SK-N-SH (cell line): ENCODE measurements around the gene CDC34. TPM values are rescaled to one million over a fixed set of nuclear protein-coding genes. Genes with fewer than 3 reads are reported as not detected.

Experiments
- CTCF ChIA-PET: fragments of 300-600, 350-600 bp; formaldehyde crosslinking; extraction: SDS; loops from one replicate; lab custom pipeline; 2021; lab: Yijun Ruan, JAX
- POLR2A ChIA-PET: fragments of 350-600 bp; sonication (Branson Sonifier 250); formaldehyde crosslinking; extraction: SDS; loops from one replicate; lab custom pipeline; 2020; ENCODE audit warnings: antibody characterized with exemption, inconsistent platforms; lab: Yijun Ruan, JAX
- DNase-seq: peaks from one replicate; pipeline ENCODE4 v3.0.0; 2012
- H2AFZ ChIP-seq: fragments of 200-600 bp; sonication (generic); 2 replicates; pipeline ENCODE4 v1.8.1; 2016; ENCODE audit warnings: antibody characterized with exemption, mild to moderate bottlenecking, low read depth
- H3F3A ChIP-seq: fragments of 200-600 bp; sonication (generic); replicated peaks from 2 replicates; pipeline ENCODE3; 2016; ENCODE audit warnings: antibody characterized with exemption, mild to moderate bottlenecking; ENCODE audit not compliant: insufficient read depth
- H3K27ac ChIP-seq, 2 experiments: fragments of 200-500 bp in 1 of 2; fragments of 200-600 bp in 1 of 2; sonication (Bioruptor generic) in 1 of 2; sonication (generic), shearing (Covaris generic) in 1 of 2; 2 replicates each; pipeline versions ENCODE4 v1.5.1 to v1.6.1; 2014 to 2016; ENCODE audit warnings: low read depth in 2 of 2, inconsistent platforms in 1 of 2, low read length in 1 of 2, mild to moderate bottlenecking in 1 of 2, mixed read lengths in 1 of 2
- H3K27me3 ChIP-seq: fragments of 200-600 bp; sonication (generic), shearing (Covaris generic); 2 replicates; pipeline ENCODE4 v1.6.1; 2016; ENCODE audit warnings: mixed run types; ENCODE audit not compliant: insufficient read depth
- H3K36me3 ChIP-seq, 2 experiments: fragments of 200-500 bp in 1 of 2; fragments of 200-600 bp in 1 of 2; sonication (Bioruptor generic) in 1 of 2; sonication (generic) in 1 of 2; replicated peaks in 1 of 2; 2 replicates each; pipeline versions ENCODE3 to v1.5.1; 2014 to 2016; ENCODE audit warnings: low read length in 1 of 2, mild to moderate bottlenecking in 1 of 2; ENCODE audit not compliant: insufficient read depth in 2 of 2, control insufficient read depth in 1 of 2
- H3K4me1 ChIP-seq, 2 experiments: fragments of 200-500 bp in 1 of 2; fragments of 200-600 bp in 1 of 2; sonication (Bioruptor generic) in 1 of 2; sonication (generic), shearing (Covaris generic) in 1 of 2; 2 replicates each; pipeline versions ENCODE4 v1.5.1 to v1.6.1; 2014 to 2016; ENCODE audit warnings: low read depth in 1 of 2, low read length in 1 of 2, mixed run types in 1 of 2; ENCODE audit not compliant: insufficient read depth in 2 of 2, control insufficient read depth in 1 of 2
- H3K4me2 ChIP-seq: fragments of 200-600 bp; sonication (generic), shearing (Covaris generic); 2 replicates; pipeline ENCODE4 v1.6.1; 2017; ENCODE audit warnings: mixed run types
- H3K4me3 ChIP-seq, 2 experiments: fragments of 200-500 bp in 1 of 2; fragments of 200-600 bp in 1 of 2; sonication (Bioruptor generic) in 1 of 2; sonication (generic), shearing (Covaris generic) in 1 of 2; 2 replicates each; pipeline versions ENCODE4 v1.5.1 to v1.8.1; 2014 to 2016; ENCODE audit warnings: low read depth in 2 of 2, inconsistent platforms in 1 of 2, low read length in 1 of 2, mild to moderate bottlenecking in 1 of 2, mixed read lengths in 1 of 2, moderate library complexity in 1 of 2
- H3K79me2 ChIP-seq: fragments of 200-600 bp; sonication (generic); 2 replicates; pipeline ENCODE4 v1.8.1; 2017; ENCODE audit warnings: mild to moderate bottlenecking; ENCODE audit not compliant: insufficient read depth
- H3K9ac ChIP-seq: fragments of 200-600 bp; sonication (generic); 2 replicates; pipeline ENCODE4 v1.6.1; 2017; ENCODE audit warnings: mixed run types
- H3K9me2 ChIP-seq: fragments of 200-600 bp; sonication (generic); 2 replicates; pipeline ENCODE4 v1.6.1; 2017; ENCODE audit warnings: mixed run types
- H3K9me3 ChIP-seq: fragments of 200-600 bp; sonication (generic); 2 replicates; pipeline ENCODE4 v1.6.1; 2017; ENCODE audit warnings: mixed run types, mild to moderate bottlenecking, moderate library complexity
- H4K20me1 ChIP-seq: fragments of 200-600 bp; sonication (generic); 2 replicates; pipeline ENCODE4 v1.6.1; 2017; ENCODE audit warnings: mild to moderate bottlenecking, mixed run types; ENCODE audit not compliant: insufficient read depth
- ELF1 ChIP-seq: IDR thresholded peaks from 2 replicates; pipeline ENCODE4 v1.4.0; 2012
- EZH2phosphoT487 ChIP-seq: fragments of 200-600 bp; sonication (generic); IDR thresholded peaks from 2 replicates; pipeline ENCODE4 v1.6.1; 2017; ENCODE audit warnings: low read depth, mixed run types, mild to moderate bottlenecking, antibody characterized with exemption, moderate library complexity, borderline replicate concordance
- FOSL2 ChIP-seq: IDR thresholded peaks from 2 replicates; pipeline ENCODE4 v1.4.0; 2012; ENCODE audit warnings: low read depth, mild to moderate bottlenecking, moderate library complexity, borderline replicate concordance
- GABPA ChIP-seq: IDR thresholded peaks from 2 replicates; pipeline ENCODE4 v1.4.0; 2012; ENCODE audit warnings: low read depth, mild to moderate bottlenecking
- JUND ChIP-seq: IDR thresholded peaks from 2 replicates; pipeline ENCODE4 v1.4.0; 2012
- MXI1 ChIP-seq: IDR thresholded peaks from 2 replicates; pipeline ENCODE4 v1.6.1; 2012; ENCODE audit warnings: mild to moderate bottlenecking, low read depth, low read length, improper control_type of control experiment
- NFIC ChIP-seq: IDR thresholded peaks from 2 replicates; pipeline ENCODE4 v1.4.0; 2012; ENCODE audit warnings: borderline replicate concordance
- NRF1 ChIP-seq: IDR thresholded peaks from 2 replicates; pipeline ENCODE4 v1.6.1; 2012; ENCODE audit warnings: low read depth, mild to moderate bottlenecking, low read length
- POLR2AphosphoS5 ChIP-seq: IDR thresholded peaks from 2 replicates; pipeline ENCODE4 v1.6.1; 2012; ENCODE audit warnings: low read depth, low read length
- RAD21 ChIP-seq: IDR thresholded peaks from 2 replicates; pipeline ENCODE4 v1.6.1; 2012; ENCODE audit warnings: mild to moderate bottlenecking, low read length
- RCOR1 ChIP-seq: fragments of 150-350 bp; IDR thresholded peaks from 2 replicates; pipeline ENCODE4 v1.6.1; 2017; ENCODE audit warnings: antibody characterized with exemption, low read length
- RFX5 ChIP-seq: IDR thresholded peaks from 2 replicates; pipeline ENCODE4 v1.6.1; 2012; ENCODE audit warnings: mild to moderate bottlenecking, improper control_type of control experiment, low read length
- SIN3A ChIP-seq: IDR thresholded peaks from 2 replicates; pipeline ENCODE4 v1.6.1; 2012; ENCODE audit warnings: low read depth, mild to moderate bottlenecking, low read length, moderate library complexity, borderline replicate concordance
- SMC3 ChIP-seq: IDR thresholded peaks from 2 replicates; pipeline ENCODE4 v1.6.1; 2012; ENCODE audit warnings: low read depth, low read length, improper control_type of control experiment
- TAF1 ChIP-seq: IDR thresholded peaks from 2 replicates; pipeline ENCODE4 v1.6.1; 2012; ENCODE audit warnings: low read depth, mild to moderate bottlenecking, low read length, moderate library complexity, borderline replicate concordance
- WGBS: methylation state at CpG from one replicate; pipeline ENCODE4 v1.1.6; 2017; ENCODE audit warnings: low lambda C conversion rate; 5-methylcytosine and 5-hydroxymethylcytosine counted together
- polyA plus RNA-seq, 3 experiments: library from polyadenylated mRNA; depleted of rRNA; stranded (reverse); fragments of >200 nt; gene quantifications; 2 replicates each; pipeline ENCODE4 v1.2.3, GENCODE V29; 2012
- TF ChIP-seq, protein P1 (sequence below): IDR thresholded peaks from 2 replicates; pipeline ENCODE4 v1.4.0; 2012; ENCODE audit warnings: low read depth
- TF ChIP-seq, protein P2 (sequence below): fragments of 150-350 bp; IDR thresholded peaks from 2 replicates; pipeline ENCODE4 v1.6.1; 2016; ENCODE audit warnings: mild to moderate bottlenecking, low read depth, low read length
- TF ChIP-seq, protein P3 (sequence below): IDR thresholded peaks from 2 replicates; pipeline ENCODE4; 2012

CDC34 gene
- polyA plus RNA-seq, 1 of the 3 experiments (the other 2 are of a cell fraction), result 96.7 TPM

DNA sequence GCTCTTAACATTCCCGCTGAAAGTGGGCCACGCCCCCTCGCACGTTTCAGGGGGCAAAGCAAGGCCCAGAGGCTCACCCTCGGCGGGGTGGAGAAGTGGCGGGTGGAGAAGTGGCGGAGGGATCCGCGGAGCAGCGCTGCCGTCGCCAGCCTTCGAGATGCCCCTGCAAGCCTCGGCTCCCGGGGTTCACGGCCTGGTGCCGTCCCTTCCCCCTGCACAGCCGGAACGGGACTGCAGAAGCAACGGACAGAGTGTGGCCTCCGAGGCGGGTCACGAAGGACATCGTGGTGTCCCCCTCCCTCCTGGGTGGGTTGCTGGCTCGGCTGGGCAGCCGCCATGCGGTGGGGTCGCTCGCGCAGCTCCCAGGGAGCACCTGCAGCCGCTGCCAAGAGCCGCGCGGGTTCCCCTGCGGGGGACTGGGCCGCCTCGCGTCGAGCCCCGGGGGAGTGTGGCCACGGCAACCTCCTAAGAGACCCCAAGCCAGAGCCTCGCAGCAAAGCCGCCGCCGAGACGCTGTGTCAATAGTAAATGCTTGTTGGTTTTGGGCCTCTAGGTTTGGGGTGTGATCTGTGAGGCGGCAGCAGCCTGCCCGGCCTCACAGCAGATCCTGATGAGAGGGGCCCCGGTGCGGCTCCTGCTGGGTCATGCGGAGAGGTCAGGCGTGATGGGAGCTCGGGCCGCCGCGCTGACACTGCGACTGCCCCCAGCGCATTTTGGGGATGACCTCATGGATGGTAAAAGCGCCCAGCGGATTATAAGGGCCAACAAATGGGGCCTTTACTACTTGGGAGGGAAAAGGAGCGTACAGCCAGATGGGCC is 18.8 kb upstream of the CDC34 start:
- H3F3A ChIP-seq, result peaks cover 5% of the 10 kb centered on the region
- ChIA-PET CTCF (no interaction called here), POLR2A (no interaction called here)
- no peak overlapping the region for H3K4me3 ChIP-seq
- H3K9ac ChIP-seq, result no peak overlapping the region
- H3K27me3 ChIP-seq, result no peaks in the 10 kb centered on the region
- H3K4me1 ChIP-seq, result peaks cover 0 to 9% of the 10 kb centered on the region in 2 experiments; a peak in 1 of 4 replicates
- H3K9me3 ChIP-seq, result no peaks in the 10 kb centered on the region
- H3K4me2 ChIP-seq, result no peak overlapping the region
- H3K79me2 ChIP-seq, result peaks cover 18% of the 10 kb centered on the region
- no peak overlapping the region for H3K27ac ChIP-seq
- 93% methylated on average over 44 of the region's 62 CpGs for WGBS
- no peak overlapping the region for H2AFZ ChIP-seq
- peaks cover 5% of the 10 kb centered on the region; the same call in 1 of the 2 replicates for H4K20me1 ChIP-seq
- DNase-seq, result no peak
- H3K9me2 ChIP-seq, result no peaks in the 10 kb centered on the region
- H3K36me3 ChIP-seq, result peaks cover 0 to 5% of the 10 kb centered on the region in 2 experiments
- TF ChIP-seq ELF1 (no peak), MXI1 (no peak), NFIC (no peak), RAD21 (no peak)

DNA sequence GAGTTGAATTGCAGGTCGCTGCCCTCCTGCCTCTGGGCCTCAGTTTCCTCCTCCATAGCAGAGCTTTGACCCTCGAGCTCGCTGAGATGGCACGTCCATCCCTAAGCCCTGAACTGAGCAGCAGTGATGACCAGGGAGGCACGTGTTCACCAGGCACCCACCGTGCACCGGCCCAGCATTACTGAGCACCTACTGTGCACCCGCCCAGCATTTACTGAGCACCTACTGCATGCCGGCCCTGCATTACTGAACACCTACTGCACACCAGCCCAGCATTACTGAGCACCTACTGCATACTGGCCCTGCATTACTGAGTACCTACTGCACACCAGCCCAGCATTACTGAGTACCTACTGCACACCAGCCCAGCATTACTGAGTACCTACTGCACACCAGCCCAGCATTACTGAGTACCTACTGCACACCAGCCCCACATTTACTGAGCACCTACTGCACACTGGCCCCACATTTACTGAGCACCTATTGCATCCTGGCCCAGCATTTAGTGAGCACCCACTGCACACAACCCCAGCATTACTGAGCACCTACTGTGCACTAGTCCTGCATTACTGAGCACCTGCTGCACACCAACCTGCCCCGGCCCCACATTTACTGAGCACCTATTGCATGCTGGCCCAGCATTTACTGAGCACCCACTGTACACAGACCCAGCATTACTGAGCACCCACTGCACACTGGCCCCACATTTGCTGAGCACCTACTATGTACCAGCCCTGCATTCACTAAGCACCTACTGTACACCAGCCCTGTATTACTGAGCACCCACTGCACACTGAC is 18.0 kb upstream of the CDC34 start:
- TF ChIP-seq SIN3A, result no peak
- TF ChIP-seq, protein P1, sequence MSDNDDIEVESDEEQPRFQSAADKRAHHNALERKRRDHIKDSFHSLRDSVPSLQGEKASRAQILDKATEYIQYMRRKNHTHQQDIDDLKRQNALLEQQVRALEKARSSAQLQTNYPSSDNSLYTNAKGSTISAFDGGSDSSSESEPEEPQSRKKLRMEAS, result no peak
- no peak for TF ChIP-seq RAD21
- no peak for TF ChIP-seq GABPA
- TF ChIP-seq NRF1, result no peak
- H3K9me3 ChIP-seq, result no peaks in the 10 kb centered on the region
- H3K4me1 ChIP-seq, result peaks cover 0 to 3% of the 10 kb centered on the region in 2 experiments; a peak in 1 of 4 replicates
- H3K79me2 ChIP-seq, result peaks cover 10% of the 10 kb centered on the region
- ChIA-PET POLR2A (no interaction called here), CTCF (no interaction called here)
- WGBS, result 82% methylated on average over 3 of the region's 10 CpGs
- H2AFZ ChIP-seq, result no peak overlapping the region
- H3K4me3 ChIP-seq, result no peak overlapping the region
- no peak overlapping the region for H3K4me2 ChIP-seq
- no peak for DNase-seq
- peaks cover 5% of the 10 kb centered on the region for H3F3A ChIP-seq
- H3K27ac ChIP-seq, result no peak overlapping the region
- peaks cover 5% of the 10 kb centered on the region; the same call in 1 of the 2 replicates for H4K20me1 ChIP-seq
- no peak overlapping the region for H3K9ac ChIP-seq
- peaks cover 0 to 5% of the 10 kb centered on the region in 2 experiments for H3K36me3 ChIP-seq
- H3K27me3 ChIP-seq, result no peaks in the 10 kb centered on the region
- H3K9me2 ChIP-seq, result no peaks in the 10 kb centered on the region

DNA sequence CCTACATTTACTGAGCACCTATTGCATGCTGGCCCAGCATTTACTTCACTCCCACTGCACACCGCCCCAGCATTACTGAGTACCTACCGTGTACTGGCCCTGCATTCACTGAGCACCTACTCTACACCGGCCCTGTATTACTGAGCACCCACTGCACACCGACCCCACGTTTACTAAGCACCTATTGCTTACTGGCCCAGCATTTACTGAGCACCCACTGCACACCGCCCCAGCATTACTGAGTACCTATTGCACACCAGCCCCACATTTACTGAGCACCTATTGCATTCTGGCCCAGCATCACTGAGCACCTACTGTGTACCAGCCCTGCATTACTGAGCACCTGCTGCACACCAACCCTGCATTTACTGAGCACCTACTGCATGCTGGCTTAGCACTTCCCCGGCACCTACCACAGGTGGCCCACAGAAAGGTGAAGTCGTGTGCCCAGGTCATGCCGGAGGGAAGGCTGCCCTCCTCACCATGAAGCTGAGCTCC is 17.3 kb upstream of the CDC34 start:
- Histone ChIP-seq H3F3A (peaks cover 5% of the 10 kb centered on the region), H3K4me1 (no peaks in the 10 kb centered on the region; a peak in 1 of 4 replicates), H2AFZ (no peak overlapping the region), H3K27ac (no peak overlapping the region), H3K9me2 (no peaks in the 10 kb centered on the region), H4K20me1 (peaks cover 5% of the 10 kb centered on the region; the same call in 1 of the 2 replicates), H3K79me2 (peaks cover 3% of the 10 kb centered on the region; the same call in 1 of the 2 replicates), H3K4me2 (no peak overlapping the region), H3K9me3 (no peaks in the 10 kb centered on the region), H3K9ac (no peak overlapping the region)
- TF ChIP-seq RCOR1 (no peak), FOSL2 (no peak), SIN3A (no peak), EZH2phosphoT487 (no peak), GABPA (no peak), JUND (no peak), RFX5 (no peak), SMC3 (no peak), POLR2AphosphoS5 (no peak), TAF1 (no peak)
- TF ChIP-seq, protein P2, sequence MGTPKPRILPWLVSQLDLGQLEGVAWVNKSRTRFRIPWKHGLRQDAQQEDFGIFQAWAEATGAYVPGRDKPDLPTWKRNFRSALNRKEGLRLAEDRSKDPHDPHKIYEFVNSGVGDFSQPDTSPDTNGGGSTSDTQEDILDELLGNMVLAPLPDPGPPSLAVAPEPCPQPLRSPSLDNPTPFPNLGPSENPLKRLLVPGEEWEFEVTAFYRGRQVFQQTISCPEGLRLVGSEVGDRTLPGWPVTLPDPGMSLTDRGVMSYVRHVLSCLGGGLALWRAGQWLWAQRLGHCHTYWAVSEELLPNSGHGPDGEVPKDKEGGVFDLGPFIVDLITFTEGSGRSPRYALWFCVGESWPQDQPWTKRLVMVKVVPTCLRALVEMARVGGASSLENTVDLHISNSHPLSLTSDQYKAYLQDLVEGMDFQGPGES, result no peak
- TF ChIP-seq, protein P3, sequence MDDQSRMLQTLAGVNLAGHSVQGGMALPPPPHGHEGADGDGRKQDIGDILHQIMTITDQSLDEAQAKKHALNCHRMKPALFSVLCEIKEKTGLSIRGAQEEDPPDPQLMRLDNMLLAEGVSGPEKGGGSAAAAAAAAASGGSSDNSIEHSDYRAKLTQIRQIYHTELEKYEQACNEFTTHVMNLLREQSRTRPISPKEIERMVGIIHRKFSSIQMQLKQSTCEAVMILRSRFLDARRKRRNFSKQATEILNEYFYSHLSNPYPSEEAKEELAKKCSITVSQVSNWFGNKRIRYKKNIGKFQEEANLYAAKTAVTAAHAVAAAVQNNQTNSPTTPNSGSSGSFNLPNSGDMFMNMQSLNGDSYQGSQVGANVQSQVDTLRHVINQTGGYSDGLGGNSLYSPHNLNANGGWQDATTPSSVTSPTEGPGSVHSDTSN, result no peak
- TF ChIP-seq, all 33 proteins: peak for 0
- ChIA-PET CTCF (interaction anchor here (1.4 kb wide), 1 partner anchor 18 kb away, joined by 3 read pairs; no protein-coding TSS in a partner anchor), POLR2A (no interaction called here)
- no peak for DNase-seq
- H3K4me3 ChIP-seq, result no peak overlapping the region
- H3K36me3 ChIP-seq, result peaks cover 0 to 5% of the 10 kb centered on the region in 2 experiments
- H3K27me3 ChIP-seq, result no peaks in the 10 kb centered on the region
- 97% methylated on average over 8 of the region's 9 CpGs for WGBS
